Measurements from ENCODE around the gene FBXW7. TPM values are rescaled to one million over a fixed set of nuclear protein-coding genes. Genes with fewer than 3 reads are reported as not detected.

Gene FBXW7
- total RNA-seq, 1 experiment from 2014 or later, result 27.1 TPM

DNA sequence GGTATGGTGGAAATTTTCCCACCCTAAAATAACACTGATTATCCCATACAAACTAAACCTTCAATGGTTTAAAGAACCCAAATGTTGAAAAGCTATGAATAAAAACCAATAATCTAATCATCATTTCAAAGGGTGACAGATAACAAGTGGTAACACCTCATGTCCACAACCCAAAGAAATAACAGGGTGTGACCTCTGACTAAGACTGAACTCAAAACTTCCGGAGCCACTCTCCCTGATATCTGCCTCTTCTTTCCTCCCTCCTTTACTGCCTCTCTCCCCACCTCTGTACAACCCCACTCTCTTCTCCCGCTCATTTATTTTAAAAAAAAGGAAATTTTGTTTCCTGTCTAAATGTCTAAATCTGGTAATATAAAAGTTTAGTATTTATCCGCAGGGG lies 11.5 kb downstream of the FBXW7 start:
- H4K8ac ChIP-seq (replicated peaks; ENCODE audit: insufficient read length, low read depth, low read length), result no peak overlapping the region
- TF ChIP-seq, protein P1, sequence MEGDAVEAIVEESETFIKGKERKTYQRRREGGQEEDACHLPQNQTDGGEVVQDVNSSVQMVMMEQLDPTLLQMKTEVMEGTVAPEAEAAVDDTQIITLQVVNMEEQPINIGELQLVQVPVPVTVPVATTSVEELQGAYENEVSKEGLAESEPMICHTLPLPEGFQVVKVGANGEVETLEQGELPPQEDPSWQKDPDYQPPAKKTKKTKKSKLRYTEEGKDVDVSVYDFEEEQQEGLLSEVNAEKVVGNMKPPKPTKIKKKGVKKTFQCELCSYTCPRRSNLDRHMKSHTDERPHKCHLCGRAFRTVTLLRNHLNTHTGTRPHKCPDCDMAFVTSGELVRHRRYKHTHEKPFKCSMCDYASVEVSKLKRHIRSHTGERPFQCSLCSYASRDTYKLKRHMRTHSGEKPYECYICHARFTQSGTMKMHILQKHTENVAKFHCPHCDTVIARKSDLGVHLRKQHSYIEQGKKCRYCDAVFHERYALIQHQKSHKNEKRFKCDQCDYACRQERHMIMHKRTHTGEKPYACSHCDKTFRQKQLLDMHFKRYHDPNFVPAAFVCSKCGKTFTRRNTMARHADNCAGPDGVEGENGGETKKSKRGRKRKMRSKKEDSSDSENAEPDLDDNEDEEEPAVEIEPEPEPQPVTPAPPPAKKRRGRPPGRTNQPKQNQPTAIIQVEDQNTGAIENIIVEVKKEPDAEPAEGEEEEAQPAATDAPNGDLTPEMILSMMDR (conservative IDR thresholded peaks at IDR 0.05), result no peak
- H2BK5ac ChIP-seq (ENCODE audit: insufficient read length, low read length), result no peak overlapping the region
- H2BK20ac ChIP-seq (ENCODE audit: low read depth, low read length, poor library complexity, severe bottlenecking), result no peak overlapping the region
- H3K56ac ChIP-seq (ENCODE audit: insufficient read length, low read depth, low read length), result no peak overlapping the region
- no peak overlapping the region for H4K5ac ChIP-seq (ENCODE audit: insufficient read length, low read depth, low read length)
- H3K9me3 Mint-ChIP-seq, result no peaks in the 10 kb centered on the region
- H3K14ac ChIP-seq (ENCODE audit: insufficient read depth, low read length), result no peak overlapping the region
- H3T11ph ChIP-seq (ENCODE audit: low read length), result no peak overlapping the region
- no peaks in the 10 kb centered on the region; the same call in 1 of the 2 replicates for H3K4me1 ChIP-seq (ENCODE audit: insufficient read depth, low read length)
- no peak overlapping the region for H3K27ac ChIP-seq (ENCODE audit: insufficient read length, low read depth, low read length)
- no peak overlapping the region for H3K9ac ChIP-seq (ENCODE audit: extremely low read depth, insufficient read length, low read length)
- no peaks in the 10 kb centered on the region for H3K9me3 ChIP-seq (ENCODE audit: control insufficient read depth, low read depth, low read length)
- H3K23ac ChIP-seq (ENCODE audit: insufficient read length, low read depth, low read length), result no peak overlapping the region
- H4K91ac ChIP-seq (ENCODE audit: insufficient read length, low read depth, low read length), result no peak overlapping the region
- H2AFZ ChIP-seq (ENCODE audit: low read length), result no peak overlapping the region
- no peaks in the 10 kb centered on the region for H3K27me3 ChIP-seq (ENCODE audit: insufficient read depth, low read length)
- no peak overlapping the region for H2BK15ac ChIP-seq (ENCODE audit: low read depth, low read length)
- 0 out of 7 replicates have a peak overlapping the region, but pooled peaks of 1 of the 3 experiments have one; percentile 36 for H3K27ac Mint-ChIP-seq
- H2BK120ac ChIP-seq (ENCODE audit: low read depth, low read length, poor library complexity, severe bottlenecking), result no peak overlapping the region
- H3K4me2 ChIP-seq (ENCODE audit: insufficient read depth, insufficient read length, low read length), result no peak overlapping the region
- H3K4me3 Mint-ChIP-seq, result no peak overlapping the region; a peak in 1 of 5 replicates
- H3K36me3 Mint-ChIP-seq (ENCODE audit: insufficient read depth in 1 of 3, low read depth in 3 of 3), result peaks cover 0 to 10% (median 0%) of the 10 kb centered on the region in 3 experiments; a peak in 2 of 7 replicates
- no peak for DNase-seq
- no peaks in the 10 kb centered on the region for H3K23me2 ChIP-seq (ENCODE audit: insufficient read length, low read depth, low read length, poor library complexity, severe bottlenecking)
- no peak overlapping the region for H2BK12ac ChIP-seq (ENCODE audit: insufficient read length, low read depth, low read length)
- H3K79me1 ChIP-seq (ENCODE audit: insufficient read depth, low read depth, low read length, poor library complexity, severe bottlenecking), result peaks cover 5% of the 10 kb centered on the region
- peaks cover 6% of the 10 kb centered on the region; the same call in 1 of the 2 replicates for H3K79me2 ChIP-seq (ENCODE audit: insufficient read depth, low read length)
- H2AK5ac ChIP-seq (ENCODE audit: insufficient read length, low read length), result no peak overlapping the region
- no peak overlapping the region for H3K18ac ChIP-seq (ENCODE audit: insufficient read length, low read depth, low read length)
- WGBS (ENCODE audit: extremely low coverage, insufficient read length, low lambda C conversion rate), result no CpG with 5 or more reads among the region's 3 CpGs
- H4K20me1 ChIP-seq (ENCODE audit: control insufficient read depth, insufficient read depth, insufficient read length), result no peaks in the 10 kb centered on the region
- no peak overlapping the region for H3K4ac ChIP-seq (ENCODE audit: low read depth, low read length)
- no peaks in the 10 kb centered on the region for H3K27me3 Mint-ChIP-seq (ENCODE audit: low read depth)
- H3K4me1 Mint-ChIP-seq, result peaks cover 40 to 43% of the 10 kb centered on the region in 2 experiments
